DOHH2 (cell line): ENCODE data around the gene DNER.

ENCODE experiments used
- H3F3A ChIP-seq: fragments of 200-600 bp; sonication (generic), shearing (Covaris generic); 2 replicates; pipeline ENCODE4 v1.6.0; 2016; ENCODE audit warnings: antibody characterized with exemption, mild to moderate bottlenecking; ENCODE audit not compliant: control insufficient read depth, insufficient read depth
- H3K27ac ChIP-seq: fragments of 200-600 bp; sonication (generic); 2 replicates; pipeline ENCODE4 v1.5.1; 2014; ENCODE audit warnings: low read depth, mild to moderate bottlenecking, low read length, moderate library complexity
- H3K27me3 ChIP-seq: fragments of 200-600 bp; sonication (generic); 2 replicates; pipeline ENCODE4 v1.6.1; 2014; ENCODE audit warnings: mild to moderate bottlenecking, low read length, mixed read lengths; ENCODE audit not compliant: control insufficient read depth
- H3K36me3 ChIP-seq: fragments of 200-600 bp; sonication (generic); 2 replicates; pipeline ENCODE4 v1.6.1; 2014; ENCODE audit warnings: mild to moderate bottlenecking, low read length, moderate library complexity, mixed read lengths; ENCODE audit not compliant: control insufficient read depth
- H3K4me1 ChIP-seq: fragments of 200-600 bp; sonication (generic); 2 replicates; pipeline ENCODE4 v1.6.1; 2014; ENCODE audit warnings: mild to moderate bottlenecking, low read length, mixed read lengths; ENCODE audit not compliant: control insufficient read depth
- H3K4me2 ChIP-seq: fragments of 200-600 bp; sonication (generic); 2 replicates; pipeline ENCODE4 v1.6.0; 2014; ENCODE audit warnings: mild to moderate bottlenecking, low read length, moderate library complexity
- H3K4me3 ChIP-seq: fragments of 200-600 bp; sonication (generic); 2 replicates; pipeline ENCODE4 v1.5.1; 2014; ENCODE audit warnings: mild to moderate bottlenecking, low read length, mixed read lengths
- H3K79me2 ChIP-seq: fragments of 200-600 bp; sonication (generic); 2 replicates; pipeline ENCODE4 v1.6.1; 2014; ENCODE audit warnings: mild to moderate bottlenecking, low read length, mixed read lengths; ENCODE audit not compliant: control insufficient read depth
- H3K9me2 ChIP-seq: fragments of 200-600 bp; sonication (generic); replicated peaks from 2 replicates; pipeline ENCODE4 v1.6.1; 2014; ENCODE audit warnings: mild to moderate bottlenecking, low read length, mixed read lengths; ENCODE audit not compliant: control insufficient read depth
- H3K9me3 ChIP-seq: fragments of 200-600 bp; sonication (generic); 2 replicates; pipeline ENCODE4 v1.6.1; 2014; ENCODE audit warnings: antibody characterized with exemption, low read length, mixed read lengths; ENCODE audit not compliant: control insufficient read depth, insufficient read depth
- H4K20me1 ChIP-seq: fragments of 200-600 bp; sonication (generic); 2 replicates; pipeline ENCODE4 v1.6.0; 2014; ENCODE audit warnings: low read depth, mild to moderate bottlenecking, antibody characterized with exemption, low read length, moderate library complexity; ENCODE audit not compliant: control insufficient read depth, insufficient read depth
- CTCF ChIP-seq: fragments of 200-600 bp; sonication (generic); IDR thresholded peaks from one replicate; pipeline ENCODE4 v1.5.1; 2014; ENCODE audit warnings: antibody characterized with exemption, mild to moderate bottlenecking, low read depth, low read length; ENCODE audit not compliant: poor library complexity, severe bottlenecking
- EZH2phosphoT487 ChIP-seq: fragments of 200-600 bp; sonication (generic); IDR thresholded peaks from 2 replicates; pipeline ENCODE4 v1.6.1; 2017; ENCODE audit warnings: borderline replicate concordance, mild to moderate bottlenecking, antibody characterized with exemption, low read length, moderate library complexity, mixed read lengths

Gene DNER

GRCh38 chr2:229543176-229543873 is 171.0 kb downstream of the DNER start:
- H3K9me3 ChIP-seq: no peaks in the 10 kb centered on the region
- TF ChIP-seq EZH2phosphoT487 (no peak), CTCF (no peak)
- H4K20me1 ChIP-seq: no peaks in the 10 kb centered on the region
- no peak overlapping the region for H3K27ac ChIP-seq
- H3K4me2 ChIP-seq: no peak overlapping the region
- H3K36me3 ChIP-seq: no peaks in the 10 kb centered on the region
- no peaks in the 10 kb centered on the region for H3K4me1 ChIP-seq
- H3K4me3 ChIP-seq: no peak overlapping the region
- no peaks in the 10 kb centered on the region for H3K79me2 ChIP-seq
- no peaks in the 10 kb centered on the region for H3F3A ChIP-seq
- no peaks in the 10 kb centered on the region for H3K27me3 ChIP-seq
- no peaks in the 10 kb centered on the region for H3K9me2 ChIP-seq

GRCh38 chr2:229539628-229540027 is 174.7 kb downstream of the DNER start:
- no peaks in the 10 kb centered on the region for H3K27me3 ChIP-seq
- no peak overlapping the region for H3K27ac ChIP-seq
- H3K4me2 ChIP-seq: no peak overlapping the region
- H3K79me2 ChIP-seq: no peaks in the 10 kb centered on the region
- TF ChIP-seq EZH2phosphoT487 (no peak), CTCF (no peak)
- H3K36me3 ChIP-seq: no peaks in the 10 kb centered on the region
- H3K9me3 ChIP-seq: no peaks in the 10 kb centered on the region
- no peak overlapping the region for H3K4me3 ChIP-seq
- H4K20me1 ChIP-seq: no peaks in the 10 kb centered on the region
- no peaks in the 10 kb centered on the region for H3F3A ChIP-seq
- H3K4me1 ChIP-seq: no peaks in the 10 kb centered on the region
- no peaks in the 10 kb centered on the region for H3K9me2 ChIP-seq

GRCh38 chr2:229531594-229531993 is 182.8 kb downstream of the DNER start:
- Histone ChIP-seq H3K4me1 (no peaks in the 10 kb centered on the region), H3K9me2 (no peaks in the 10 kb centered on the region), H3K4me2 (no peak overlapping the region), H3K36me3 (no peaks in the 10 kb centered on the region), H3K79me2 (no peaks in the 10 kb centered on the region), H3K27me3 (no peaks in the 10 kb centered on the region), H3K27ac (no peak overlapping the region), H3F3A (no peaks in the 10 kb centered on the region), H3K9me3 (no peaks in the 10 kb centered on the region), H3K4me3 (no peak overlapping the region), H4K20me1 (no peaks in the 10 kb centered on the region)
- TF ChIP-seq CTCF: no peak
- TF ChIP-seq EZH2phosphoT487: no peak
